ENCODE measurements around the gene OR5B17. TPM values are rescaled to one million over a fixed set of nuclear protein-coding genes. Genes with fewer than 3 reads are reported as not detected.
"Not testable (repeated sequence)": the region's sequence is repeated elsewhere in the genome, so short reads cannot be mapped to it uniquely, and the experiment has no call there.

The OR5B17 gene
- not detected for total RNA-seq

DNA sequence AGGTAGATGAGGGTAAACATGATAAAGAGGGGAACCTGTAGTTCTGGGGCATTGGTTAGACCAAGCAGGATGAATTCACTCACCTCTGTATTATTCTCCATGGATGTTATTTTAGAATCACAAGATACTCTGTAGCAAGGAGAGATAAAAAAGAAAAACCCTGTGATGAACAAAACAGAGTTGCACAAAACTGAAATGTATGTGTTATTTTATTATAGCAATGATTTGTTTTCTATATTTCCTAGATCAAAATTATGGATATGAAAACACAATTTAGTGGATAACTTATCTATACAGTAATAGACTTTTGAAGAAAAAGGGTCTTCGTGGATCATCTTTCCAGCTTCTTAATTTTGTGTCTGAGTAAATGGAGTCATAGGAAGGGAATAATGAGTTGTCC lies at the start of gene OR5B17:
OR5B17 (minus strand) TSS at position 101 of the 400 bp plus-strand sequence; CDS start at position 101, 0 bp downstream.
- no peak for DNase-seq

DNA sequence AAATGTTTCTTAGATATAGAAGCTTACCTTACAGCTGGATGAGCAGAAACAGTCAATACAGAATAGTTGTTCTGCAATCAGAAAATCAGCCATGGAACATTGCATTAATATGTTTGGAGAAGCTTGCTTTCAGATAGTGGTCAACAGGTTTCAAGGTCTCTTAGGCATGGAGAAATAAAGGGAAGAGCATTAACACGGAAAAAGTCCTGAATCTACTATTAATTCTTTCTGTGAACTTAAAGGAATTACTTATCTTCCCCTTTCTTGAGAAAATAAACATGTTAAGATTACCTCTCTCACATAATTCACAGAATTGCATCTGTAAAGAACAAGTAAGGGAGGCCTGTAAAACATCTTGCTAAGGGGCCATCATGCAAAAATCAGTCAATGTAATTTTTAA lies 47.9 kb upstream of the OR5B17 start, which contains the start of gene OR5B3:
OR5B3 (minus strand) TSS at position 101 of the 400 bp plus-strand sequence. CDS start 3,465 bp downstream, outside the sequence.
- no peak for DNase-seq

DNA sequence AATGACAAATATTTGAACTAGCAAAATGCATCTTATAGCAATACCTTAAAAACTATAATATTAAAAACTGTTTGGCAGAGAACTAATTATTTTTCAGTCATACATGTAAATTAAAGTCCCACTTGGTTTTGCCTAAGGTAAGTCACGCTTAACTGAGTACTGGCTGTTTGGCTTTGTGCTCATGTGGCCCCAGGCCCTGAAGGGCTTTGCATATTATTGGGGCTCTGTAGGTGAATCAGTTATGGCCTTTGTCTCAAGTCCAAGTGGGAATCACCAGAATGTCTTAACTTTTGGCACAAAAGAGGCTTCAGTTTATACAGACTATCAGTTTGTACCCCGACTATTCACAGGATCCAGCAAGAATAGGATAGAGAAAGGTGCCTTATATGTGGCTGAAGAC lies 40.8 kb upstream of the OR5B17 start:
- not testable (repeated sequence) for DNase-seq

DNA sequence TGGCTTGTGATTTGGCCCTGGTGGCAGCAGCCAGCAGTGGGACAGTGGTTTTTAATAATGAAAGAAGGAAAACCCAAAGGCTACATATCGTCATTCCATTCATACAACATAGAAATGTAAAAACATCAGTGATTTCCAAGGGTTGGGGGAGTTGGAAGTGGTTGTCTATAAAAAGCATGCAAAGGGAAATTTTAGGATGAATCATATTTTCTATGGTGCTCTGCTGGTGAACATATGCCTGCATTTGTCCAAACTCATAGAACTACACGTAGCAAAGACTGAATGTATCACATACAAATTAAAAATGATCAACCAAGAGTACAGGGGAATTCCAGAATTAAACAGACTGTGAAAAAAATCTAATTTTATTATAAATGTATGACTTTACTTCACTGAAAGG lies 36.7 kb upstream of the OR5B17 start:
- no peak for DNase-seq

GRCh38 chr11:58394195-58394594 lies 35.3 kb upstream of the OR5B17 start:
- no peak for DNase-seq

GRCh38 chr11:58392746-58393145 lies 33.9 kb upstream of the OR5B17 start:
- DNase-seq = no peak

DNA sequence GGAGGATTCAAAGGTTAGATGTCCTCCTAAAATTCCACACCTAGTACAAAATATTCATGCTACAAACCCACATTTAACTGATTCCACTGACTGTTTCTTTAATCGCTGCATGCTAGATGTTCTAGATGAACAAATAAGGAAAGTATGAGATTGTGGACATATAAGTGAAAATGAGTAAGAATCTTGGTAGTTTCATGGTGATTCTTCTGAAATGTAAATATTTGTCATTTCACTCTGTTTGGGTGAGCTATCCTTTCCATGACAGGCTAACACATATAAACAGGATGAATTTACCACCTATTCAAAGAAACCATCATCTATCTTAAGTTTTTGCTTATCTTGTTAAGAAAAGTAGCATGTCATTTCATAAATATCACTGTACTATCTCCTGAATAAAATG lies 33.0 kb upstream of the OR5B17 start:
- no peak for DNase-seq

DNA sequence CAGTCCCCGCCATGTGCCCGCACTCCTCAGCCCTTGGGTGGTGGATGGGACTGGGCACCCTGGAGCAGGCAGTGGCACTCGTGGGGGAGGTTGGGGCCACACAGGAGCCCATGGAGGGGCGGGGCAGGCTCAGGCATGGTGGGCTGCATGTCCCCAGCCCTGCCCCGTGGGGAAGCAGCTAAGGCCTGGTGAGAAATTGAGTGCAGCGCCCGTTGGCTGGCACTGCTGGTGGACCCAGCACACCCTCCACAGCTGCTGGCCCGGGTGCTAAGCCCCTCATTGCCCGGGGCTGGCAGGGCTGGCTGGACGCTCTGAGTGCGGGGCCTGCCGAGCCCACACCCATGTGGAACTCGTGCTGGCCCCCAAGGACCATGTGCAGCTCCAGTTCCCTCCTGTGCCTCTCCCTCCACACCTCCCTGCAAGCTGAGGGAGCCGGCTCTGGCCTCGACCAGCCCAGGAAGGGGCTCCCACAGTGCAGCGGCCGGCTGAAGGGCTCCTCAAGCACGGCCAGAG lies 31.7 kb upstream of the OR5B17 start:
- DNase-seq = no peak

- no peak for DNase-seq
Measured at GRCh38 chr11:58354727-58355126, 4.1 kb downstream of the OR5B17 start.

- no peak for DNase-seq
Measured at GRCh38 chr11:58345204-58345603, 13.7 kb downstream of the OR5B17 start.

- DNase-seq = no peak
Measured at GRCh38 chr11:58334708-58335107, 24.2 kb downstream of the OR5B17 start.

DNA sequence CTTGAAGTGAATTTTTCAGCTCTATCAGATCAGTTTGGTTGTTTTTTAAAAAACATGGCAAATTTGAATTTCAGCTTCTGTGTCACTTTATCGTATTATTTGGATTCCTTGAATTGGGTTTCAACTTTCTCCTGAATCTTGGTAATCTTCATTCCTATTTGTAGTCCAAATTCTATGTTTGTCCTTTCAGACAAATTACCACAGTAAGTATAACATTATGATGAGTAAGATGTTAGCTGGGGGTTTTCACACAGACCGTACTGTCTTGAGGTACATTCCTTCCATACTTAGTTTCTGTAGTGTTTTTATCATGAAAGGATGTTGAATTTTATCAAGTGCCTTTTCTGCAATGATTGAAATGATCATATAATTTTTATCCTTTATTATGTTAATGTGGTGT lies 28.0 kb downstream of the OR5B17 start:
- DNase-seq = no peak

GRCh38 chr11:58318532-58318931 lies 40.3 kb downstream of the OR5B17 start:
- no peak for DNase-seq

DNA sequence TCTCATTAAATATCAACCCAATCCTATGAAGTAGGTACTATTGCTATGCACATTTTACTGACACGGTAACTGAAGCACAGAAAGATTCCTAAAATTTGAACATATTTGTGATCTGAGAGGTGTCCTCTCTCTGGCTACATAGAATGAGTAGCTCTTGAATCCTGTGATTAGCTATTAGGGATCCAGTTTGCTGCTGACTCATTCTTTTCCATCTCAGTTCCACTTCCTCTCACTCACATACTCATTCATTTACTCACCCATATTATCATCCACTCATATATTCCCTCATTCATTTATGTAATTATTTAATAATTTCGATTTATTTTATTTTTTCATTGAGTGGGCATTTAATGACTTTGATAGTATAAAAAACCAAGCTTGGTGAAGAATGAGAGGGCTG lies 42.7 kb downstream of the OR5B17 start:
- no peak for DNase-seq

Other genes starting within 250 kb of the OR5B17 start
- gene OR9I1, start 233.5 kb downstream of the OR5B17 start, total RNA-seq = not detected
- not detected for gene OR9Q2, start 170.0 kb downstream of the OR5B17 start, total RNA-seq
- gene OR1S2, start 154.9 kb downstream of the OR5B17 start, total RNA-seq = not detected
- not detected for gene OR1S1, start 146.3 kb downstream of the OR5B17 start, total RNA-seq
- not detected for gene OR10Q1, start 130.2 kb downstream of the OR5B17 start, total RNA-seq
- gene OR10W1, start 90.8 kb downstream of the OR5B17 start, total RNA-seq = not detected
- not detected for gene OR5B3, start 47.8 kb upstream of the OR5B17 start, total RNA-seq
- not detected for gene OR5B2, start 69.1 kb upstream of the OR5B17 start, total RNA-seq
- not detected for gene OR5B12, start 83.2 kb upstream of the OR5B17 start, total RNA-seq
- gene OR5B21, start 149.0 kb upstream of the OR5B17 start, total RNA-seq = not detected
- 3.5 TPM for gene LPXN, start 216.8 kb upstream of the OR5B17 start, total RNA-seq
- 37.4 TPM for gene ZFP91, start 220.0 kb upstream of the OR5B17 start, total RNA-seq

All from skin of body (tissue), 2 donors.